Subcutaneous adipose tissue (tissue), 4 donors: ENCODE measurements around the gene DESI1. TPM values are rescaled to one million over a fixed set of nuclear protein-coding genes. Genes with fewer than 3 reads are reported as not detected.

Source experiments
- CTCF ChIP-seq: fragments of 450-650 bp; IDR thresholded peaks from one replicate; pipeline ENCODE4 v1.5.1; 2016; ENCODE audit warnings: low read depth, mild to moderate bottlenecking, control low read depth, antibody characterized with exemption, moderate library complexity
- total RNA-seq, 4 donors: library from RNA; depleted of rRNA; stranded (reverse); fragments of >200 nt; gene quantifications; one replicate each; pipeline ENCODE4 v1.1.0, GENCODE V29; 2016

DESI1 gene
- total RNA-seq, 4 donors from 2014 or later, result 9.2 to 29.0 (median 17.8) TPM

GRCh38 chr22:41648432-41648831 lies 27.6 kb upstream of the DESI1 start:
- no peak for TF ChIP-seq CTCF

GRCh38 chr22:41647771-41648170 lies 26.9 kb upstream of the DESI1 start:
- TF ChIP-seq CTCF, result no peak

GRCh38 chr22:41642331-41643110 lies 21.7 kb upstream of the DESI1 start:
- TF ChIP-seq CTCF, result no peak

- no peak for TF ChIP-seq CTCF
These were observed 21.0 kb upstream of the DESI1 start for GRCh38 chr22:41641854-41642253.

- TF ChIP-seq CTCF, result no peak
These were observed 17.9 kb upstream of the DESI1 start for GRCh38 chr22:41638748-41639147.

GRCh38 chr22:41638124-41638523 lies 17.3 kb upstream of the DESI1 start:
- TF ChIP-seq CTCF, result no peak

GRCh38 chr22:41636467-41636866 lies 15.6 kb upstream of the DESI1 start:
- TF ChIP-seq CTCF, result no peak
